Measurements from ENCODE around the gene ZIC1. TPM values are rescaled to one million over a fixed set of nuclear protein-coding genes. Genes with fewer than 3 reads are reported as not detected.

The ZIC1 gene
- total and polyA plus RNA-seq, 2 experiments from 2014 or later, result 15.5 to 18.2 TPM

- WGBS, 2 experiments (ENCODE audit: low coverage in 1 of 2, low lambda C conversion rate in 2 of 2, missing lambda C conversion rate in 2 of 2), result 24 to 28% methylated on average over 17 to 19 of the region's 19 CpGs
- no peaks in the 10 kb centered on the region for H3K9me3 ChIP-seq (ENCODE audit: low read depth)
- H4K20me1 ChIP-seq (ENCODE audit: insufficient read depth), result no peaks in the 10 kb centered on the region
- in situ Hi-C loops (cut with MboI), result no loop called here
- no peak for DNase-seq
- no peaks in the 10 kb centered on the region for H3K4me1 ChIP-seq (ENCODE audit: insufficient read depth)
- H3F3A ChIP-seq (ENCODE audit: insufficient read depth), result no peaks in the 10 kb centered on the region
- H3K9me2 ChIP-seq (ENCODE audit: insufficient read depth), result no peaks in the 10 kb centered on the region
- H3K27ac ChIP-seq, result no peak overlapping the region
- peaks cover 94% of the 10 kb centered on the region for H3K27me3 ChIP-seq (replicated peaks; ENCODE audit: insufficient read depth)
- no peak overlapping the region for H3K9ac ChIP-seq
- H3K36me3 ChIP-seq (ENCODE audit: low read depth), result no peaks in the 10 kb centered on the region
- no peak overlapping the region for H3K4me3 ChIP-seq
- no peak for TF ChIP-seq EZH2 (IDR thresholded peaks at IDR 0.05; ENCODE audit: insufficient read depth, poor library complexity, severe bottlenecking)
- TF ChIP-seq EZH2phosphoT487 (IDR thresholded peaks at IDR 0.05; ENCODE audit: insufficient read depth, low read depth), result no peak
- H3K79me2 ChIP-seq (ENCODE audit: insufficient read depth), result no peaks in the 10 kb centered on the region
- no peak overlapping the region for H2AFZ ChIP-seq
- no peak overlapping the region for H3K4me2 ChIP-seq (ENCODE audit: unreplicated experiment)
Measured at GRCh38 chr3:147370349-147370748, 38.8 kb upstream of the ZIC1 start.

- in situ Hi-C loops (cut with MboI), result no loop called here
- Histone ChIP-seq H3K4me2 (ENCODE audit: unreplicated experiment) (no peak overlapping the region), H3K79me2 (ENCODE audit: insufficient read depth) (no peaks in the 10 kb centered on the region), H3K27ac (no peak overlapping the region), H3K4me3 (no peak overlapping the region), H3K9ac (no peak overlapping the region), H3F3A (ENCODE audit: insufficient read depth) (no peaks in the 10 kb centered on the region), H3K9me3 (ENCODE audit: low read depth) (no peaks in the 10 kb centered on the region), H3K4me1 (ENCODE audit: insufficient read depth) (no peaks in the 10 kb centered on the region), H3K36me3 (ENCODE audit: low read depth) (no peaks in the 10 kb centered on the region), H2AFZ (no peak overlapping the region), H4K20me1 (ENCODE audit: insufficient read depth) (no peaks in the 10 kb centered on the region), H3K9me2 (ENCODE audit: insufficient read depth) (no peaks in the 10 kb centered on the region), H3K27me3 (replicated peaks; ENCODE audit: insufficient read depth) (peaks cover 94% of the 10 kb centered on the region)
- no peak for TF ChIP-seq EZH2phosphoT487 (IDR thresholded peaks at IDR 0.05; ENCODE audit: insufficient read depth, low read depth)
- no peak for TF ChIP-seq EZH2 (IDR thresholded peaks at IDR 0.05; ENCODE audit: insufficient read depth, poor library complexity, severe bottlenecking)
- DNase-seq, result no peak
- WGBS, 2 experiments (ENCODE audit: low coverage in 1 of 2, low lambda C conversion rate in 2 of 2, missing lambda C conversion rate in 2 of 2), result 30 to 38% methylated on average over 12 of the region's 12 CpGs
Measured at GRCh38 chr3:147371140-147371539, 38.0 kb upstream of the ZIC1 start.

GRCh38 chr3:147371771-147372340, 37.3 kb upstream of the ZIC1 start:
- Histone ChIP-seq H3F3A (ENCODE audit: insufficient read depth) (no peaks in the 10 kb centered on the region), H3K27ac (no peak overlapping the region), H3K9me2 (ENCODE audit: insufficient read depth) (no peaks in the 10 kb centered on the region), H3K79me2 (ENCODE audit: insufficient read depth) (no peaks in the 10 kb centered on the region), H3K9ac (no peak overlapping the region), H2AFZ (no peak overlapping the region), H4K20me1 (ENCODE audit: insufficient read depth) (no peaks in the 10 kb centered on the region), H3K27me3 (replicated peaks; ENCODE audit: insufficient read depth) (peaks cover 98% of the 10 kb centered on the region), H3K4me3 (no peak overlapping the region), H3K4me2 (ENCODE audit: unreplicated experiment) (no peak overlapping the region), H3K36me3 (ENCODE audit: low read depth) (no peaks in the 10 kb centered on the region), H3K4me1 (ENCODE audit: insufficient read depth) (no peaks in the 10 kb centered on the region), H3K9me3 (ENCODE audit: low read depth) (no peaks in the 10 kb centered on the region)
- no peak for TF ChIP-seq EZH2 (IDR thresholded peaks at IDR 0.05; ENCODE audit: insufficient read depth, poor library complexity, severe bottlenecking)
- TF ChIP-seq EZH2phosphoT487 (IDR thresholded peaks at IDR 0.05; ENCODE audit: insufficient read depth, low read depth), result no peak
- in situ Hi-C loops (cut with MboI), result no loop called here
- 40 to 56% methylated on average over 5 to 7 of the region's 7 CpGs for WGBS, 2 experiments (ENCODE audit: low coverage in 1 of 2, low lambda C conversion rate in 2 of 2, missing lambda C conversion rate in 2 of 2)
- DNase-seq, result no peak

- Histone ChIP-seq H3K9me3 (ENCODE audit: low read depth) (no peaks in the 10 kb centered on the region), H3F3A (ENCODE audit: insufficient read depth) (no peaks in the 10 kb centered on the region), H3K79me2 (ENCODE audit: insufficient read depth) (no peaks in the 10 kb centered on the region), H3K4me3 (no peak overlapping the region), H4K20me1 (ENCODE audit: insufficient read depth) (no peaks in the 10 kb centered on the region), H2AFZ (no peak overlapping the region), H3K9ac (no peak overlapping the region), H3K9me2 (ENCODE audit: insufficient read depth) (no peaks in the 10 kb centered on the region), H3K36me3 (ENCODE audit: low read depth) (no peaks in the 10 kb centered on the region), H3K4me2 (ENCODE audit: unreplicated experiment) (no peak overlapping the region), H3K27ac (no peak overlapping the region), H3K27me3 (replicated peaks; ENCODE audit: insufficient read depth) (peaks cover 98% of the 10 kb centered on the region), H3K4me1 (ENCODE audit: insufficient read depth) (no peaks in the 10 kb centered on the region)
- no peak for DNase-seq
- in situ Hi-C loops (cut with MboI), result no loop called here
- TF ChIP-seq EZH2phosphoT487 (IDR thresholded peaks at IDR 0.05; ENCODE audit: insufficient read depth, low read depth) (no peak), EZH2 (IDR thresholded peaks at IDR 0.05; ENCODE audit: insufficient read depth, poor library complexity, severe bottlenecking) (peak; percentile 88)
- 21 to 23% methylated on average over 17 of the region's 17 CpGs for WGBS, 2 experiments (ENCODE audit: low coverage in 1 of 2, low lambda C conversion rate in 2 of 2, missing lambda C conversion rate in 2 of 2)
Measured at GRCh38 chr3:147372525-147373027, 36.6 kb upstream of the ZIC1 start.
